Measurements from ENCODE around the gene SPRED1. TPM values are rescaled to one million over a fixed set of nuclear protein-coding genes. Genes with fewer than 3 reads are reported as not detected.

SPRED1 gene
- total RNA-seq, 1 donor from 2014 or later = 33.7 TPM

- H3K27me3 Mint-ChIP-seq (ENCODE audit: unreplicated experiment) = no peaks in the 10 kb centered on the region
- peaks cover 8% of the 10 kb centered on the region for H3K4me1 Mint-ChIP-seq (ENCODE audit: unreplicated experiment)
- peaks cover 5% of the 10 kb centered on the region for H3K9me3 Mint-ChIP-seq (ENCODE audit: unreplicated experiment)
- no peak overlapping the region for H3K27ac Mint-ChIP-seq (ENCODE audit: unreplicated experiment)
- DNase-seq (ENCODE audit: extremely low spot score, unreplicated experiment) = no peak
- peaks cover 38% of the 10 kb centered on the region for H3K36me3 Mint-ChIP-seq (ENCODE audit: unreplicated experiment)
- H3K4me3 Mint-ChIP-seq (ENCODE audit: unreplicated experiment) = no peak overlapping the region
- no peak for TF ChIP-seq CTCF (IDR thresholded peaks at IDR 0.05)
Observed at GRCh38 chr15:38344351-38344750, 91.7 kb downstream of the SPRED1 start.

- H3K9me3 Mint-ChIP-seq (ENCODE audit: unreplicated experiment) = no peaks in the 10 kb centered on the region
- H3K4me3 Mint-ChIP-seq (ENCODE audit: unreplicated experiment) = no peak overlapping the region
- H3K4me1 Mint-ChIP-seq (ENCODE audit: unreplicated experiment) = peaks cover 8% of the 10 kb centered on the region
- DNase-seq (ENCODE audit: extremely low spot score, unreplicated experiment) = no peak
- H3K27me3 Mint-ChIP-seq (ENCODE audit: unreplicated experiment) = no peaks in the 10 kb centered on the region
- TF ChIP-seq CTCF (IDR thresholded peaks at IDR 0.05) = no peak
- H3K27ac Mint-ChIP-seq (ENCODE audit: unreplicated experiment) = peak overlapping the region; percentile 68
- H3K36me3 Mint-ChIP-seq (ENCODE audit: unreplicated experiment) = peaks cover 29% of the 10 kb centered on the region
Observed at GRCh38 chr15:38349251-38349650, 96.6 kb downstream of the SPRED1 start.

GRCh38 chr15:38351466-38351865 is 98.8 kb downstream of the SPRED1 start:
- Mint-ChIP-seq H3K27me3 (ENCODE audit: unreplicated experiment) (no peaks in the 10 kb centered on the region), H3K27ac (ENCODE audit: unreplicated experiment) (no peak overlapping the region), H3K4me1 (ENCODE audit: unreplicated experiment) (peaks cover 8% of the 10 kb centered on the region), H3K9me3 (ENCODE audit: unreplicated experiment) (no peaks in the 10 kb centered on the region), H3K36me3 (ENCODE audit: unreplicated experiment) (peaks cover 30% of the 10 kb centered on the region), H3K4me3 (ENCODE audit: unreplicated experiment) (no peak overlapping the region)
- TF ChIP-seq CTCF (IDR thresholded peaks at IDR 0.05) = no peak
- no peak for DNase-seq (ENCODE audit: extremely low spot score, unreplicated experiment)

GRCh38 chr15:38354315-38354929 is 101.8 kb downstream of the SPRED1 start:
- H3K36me3 Mint-ChIP-seq (ENCODE audit: unreplicated experiment) = peaks cover 26% of the 10 kb centered on the region
- H3K27me3 Mint-ChIP-seq (ENCODE audit: unreplicated experiment) = no peaks in the 10 kb centered on the region
- peak overlapping the region; percentile 19 for H3K27ac Mint-ChIP-seq (ENCODE audit: unreplicated experiment)
- no peaks in the 10 kb centered on the region for H3K4me1 Mint-ChIP-seq (ENCODE audit: unreplicated experiment)
- TF ChIP-seq CTCF (IDR thresholded peaks at IDR 0.05) = peak; percentile 91
- no peaks in the 10 kb centered on the region for H3K9me3 Mint-ChIP-seq (ENCODE audit: unreplicated experiment)
- no peak for DNase-seq (ENCODE audit: extremely low spot score, unreplicated experiment)
- no peak overlapping the region for H3K4me3 Mint-ChIP-seq (ENCODE audit: unreplicated experiment)

GRCh38 chr15:38362355-38362754 is 109.7 kb downstream of the SPRED1 start:
- Mint-ChIP-seq H3K4me1 (ENCODE audit: unreplicated experiment) (no peaks in the 10 kb centered on the region), H3K9me3 (ENCODE audit: unreplicated experiment) (peaks cover 3% of the 10 kb centered on the region), H3K27ac (ENCODE audit: unreplicated experiment) (no peak overlapping the region), H3K36me3 (ENCODE audit: unreplicated experiment) (peaks cover 2% of the 10 kb centered on the region), H3K27me3 (ENCODE audit: unreplicated experiment) (peaks cover 3% of the 10 kb centered on the region), H3K4me3 (ENCODE audit: unreplicated experiment) (no peak overlapping the region)
- DNase-seq (ENCODE audit: extremely low spot score, unreplicated experiment) = no peak
- no peak for TF ChIP-seq CTCF (IDR thresholded peaks at IDR 0.05)

Data from osteocyte (in vitro differentiated cells).